ENCODE measurements around the gene EML1.
A peak's percentile ranks its signal among the peaks of the same experiment; 100 is the strongest.

Gene EML1

GRCh38 chr14:99793213-99794150, at the start of gene EML1:
Gene EML1 (plus strand): TSS chr14:99793413. CDS start chr14:99793477, 64 bp downstream.
- H3K27ac Mint-ChIP-seq: no peak within 1 kb of the TSS
- H3K36me3 Mint-ChIP-seq: no peaks in the 10 kb centered on the region
- peak within 1 kb of the TSS; percentile 64 for H3K4me3 Mint-ChIP-seq
- peak; percentile 92 for ATAC-seq (ENCODE audit: low read depth)
- no peaks in the 10 kb centered on the region for H3K9me3 Mint-ChIP-seq
- H3K27me3 Mint-ChIP-seq: peaks cover 34% of the 10 kb centered on the region
- no peaks in the 10 kb centered on the region for H3K4me1 Mint-ChIP-seq
- DNase-seq (ENCODE audit: low spot score in 2 of 2): peak; percentile 26 to 44

GRCh38 chr14:99744199-99744872, 48.9 kb upstream of the EML1 start:
- no peaks in the 10 kb centered on the region for H3K36me3 Mint-ChIP-seq
- no peaks in the 10 kb centered on the region for H3K9me3 Mint-ChIP-seq
- H3K27me3 Mint-ChIP-seq: peaks cover 21% of the 10 kb centered on the region
- H3K4me3 Mint-ChIP-seq: no peak overlapping the region
- no peaks in the 10 kb centered on the region for H3K4me1 Mint-ChIP-seq
- no peak overlapping the region for H3K27ac Mint-ChIP-seq
- DNase-seq (ENCODE audit: low spot score in 2 of 2) (no peak), ATAC-seq (ENCODE audit: low read depth) (no peak)

- no peak overlapping the region for H3K4me3 Mint-ChIP-seq
- peaks cover 20% of the 10 kb centered on the region for H3K27me3 Mint-ChIP-seq
- ATAC-seq (ENCODE audit: low read depth) (no peak), DNase-seq (ENCODE audit: low spot score in 2 of 2) (no peak)
- no peaks in the 10 kb centered on the region for H3K36me3 Mint-ChIP-seq
- no peak overlapping the region for H3K27ac Mint-ChIP-seq
- no peaks in the 10 kb centered on the region for H3K4me1 Mint-ChIP-seq
- no peaks in the 10 kb centered on the region for H3K9me3 Mint-ChIP-seq
These were observed 48.4 kb upstream of the EML1 start for GRCh38 chr14:99744873-99745224.

GRCh38 chr14:99745307-99745951, 47.8 kb upstream of the EML1 start:
- Mint-ChIP-seq H3K4me3 (no peak overlapping the region), H3K36me3 (no peaks in the 10 kb centered on the region), H3K4me1 (no peaks in the 10 kb centered on the region), H3K9me3 (no peaks in the 10 kb centered on the region), H3K27me3 (peaks cover 22% of the 10 kb centered on the region), H3K27ac (no peak overlapping the region)
- ATAC-seq (ENCODE audit: low read depth) (no peak), DNase-seq (ENCODE audit: low spot score in 2 of 2) (no peak)

- no peaks in the 10 kb centered on the region for H3K4me1 Mint-ChIP-seq
- DNase-seq (ENCODE audit: low spot score in 2 of 2): no peak
- no peak overlapping the region for H3K4me3 Mint-ChIP-seq
- ATAC-seq (ENCODE audit: low read depth): no peak
- H3K27me3 Mint-ChIP-seq: peaks cover 22% of the 10 kb centered on the region
- no peak overlapping the region for H3K27ac Mint-ChIP-seq
- H3K9me3 Mint-ChIP-seq: no peaks in the 10 kb centered on the region
- H3K36me3 Mint-ChIP-seq: no peaks in the 10 kb centered on the region
These were observed 46.0 kb upstream of the EML1 start for GRCh38 chr14:99747167-99747566.

GRCh38 chr14:99747582-99748330, 45.5 kb upstream of the EML1 start:
- no peak for ATAC-seq (ENCODE audit: low read depth)
- peaks cover 22% of the 10 kb centered on the region for H3K27me3 Mint-ChIP-seq
- H3K4me1 Mint-ChIP-seq: no peaks in the 10 kb centered on the region
- no peak for DNase-seq (ENCODE audit: low spot score in 2 of 2)
- no peaks in the 10 kb centered on the region for H3K9me3 Mint-ChIP-seq
- H3K36me3 Mint-ChIP-seq: no peaks in the 10 kb centered on the region
- H3K4me3 Mint-ChIP-seq: no peak overlapping the region
- no peak overlapping the region for H3K27ac Mint-ChIP-seq

- H3K9me3 Mint-ChIP-seq: no peaks in the 10 kb centered on the region
- peaks cover 27% of the 10 kb centered on the region for H3K27me3 Mint-ChIP-seq
- DNase-seq (ENCODE audit: low spot score in 2 of 2) (no peak), ATAC-seq (ENCODE audit: low read depth) (no peak)
- H3K4me3 Mint-ChIP-seq: no peak overlapping the region
- peaks cover 3% of the 10 kb centered on the region for H3K4me1 Mint-ChIP-seq
- no peak overlapping the region for H3K27ac Mint-ChIP-seq
- H3K36me3 Mint-ChIP-seq: no peaks in the 10 kb centered on the region
These were observed 44.7 kb upstream of the EML1 start for GRCh38 chr14:99748529-99748928.

GRCh38 chr14:99749142-99749541, 44.1 kb upstream of the EML1 start:
- Mint-ChIP-seq H3K4me1 (peaks cover 5% of the 10 kb centered on the region), H3K4me3 (no peak overlapping the region), H3K9me3 (no peaks in the 10 kb centered on the region), H3K27me3 (peaks cover 32% of the 10 kb centered on the region), H3K27ac (no peak overlapping the region), H3K36me3 (no peaks in the 10 kb centered on the region)
- ATAC-seq (ENCODE audit: low read depth): no peak
- DNase-seq (ENCODE audit: low spot score in 2 of 2): no peak

- Mint-ChIP-seq H3K4me3 (no peak overlapping the region), H3K9me3 (no peaks in the 10 kb centered on the region), H3K4me1 (peaks cover 5% of the 10 kb centered on the region), H3K36me3 (no peaks in the 10 kb centered on the region), H3K27me3 (peaks cover 35% of the 10 kb centered on the region), H3K27ac (no peak overlapping the region)
- ATAC-seq (ENCODE audit: low read depth): no peak
- no peak for DNase-seq (ENCODE audit: low spot score in 2 of 2)
These were observed 43.2 kb upstream of the EML1 start for GRCh38 chr14:99749763-99750715.

GRCh38 chr14:99750746-99751450, 42.3 kb upstream of the EML1 start:
- DNase-seq (ENCODE audit: low spot score in 2 of 2): no peak
- H3K27me3 Mint-ChIP-seq: peaks cover 34% of the 10 kb centered on the region
- no peaks in the 10 kb centered on the region for H3K36me3 Mint-ChIP-seq
- H3K4me1 Mint-ChIP-seq: peaks cover 5% of the 10 kb centered on the region
- no peak overlapping the region for H3K27ac Mint-ChIP-seq
- ATAC-seq (ENCODE audit: low read depth): no peak
- no peaks in the 10 kb centered on the region for H3K9me3 Mint-ChIP-seq
- no peak overlapping the region for H3K4me3 Mint-ChIP-seq

GRCh38 chr14:99751539-99752485, 41.4 kb upstream of the EML1 start:
- DNase-seq (ENCODE audit: low spot score in 2 of 2) (no peak), ATAC-seq (ENCODE audit: low read depth) (no peak)
- Mint-ChIP-seq H3K36me3 (no peaks in the 10 kb centered on the region), H3K9me3 (no peaks in the 10 kb centered on the region), H3K27ac (no peak overlapping the region), H3K4me1 (peaks cover 5% of the 10 kb centered on the region), H3K4me3 (no peak overlapping the region), H3K27me3 (peaks cover 34% of the 10 kb centered on the region)

All from memory B cell (primary cell).